K562 (cell line): Measurements from ENCODE around the gene PYGO2.

ENCODE experiments used
- CTCF ChIP-seq, 3 experiments: IDR thresholded peaks in 2 of 3; conservative IDR thresholded peaks in 1 of 3; 2 replicates each; pipeline ENCODE4 v1.5.1; 2011 to 2012; ENCODE audit warnings: low read length in 3 of 3, mild to moderate bottlenecking in 3 of 3, control low read depth in 2 of 3, improper control_type of control experiment in 1 of 3, inconsistent platforms in 1 of 3, low read depth in 1 of 3, mixed read lengths in 1 of 3, moderate library complexity in 1 of 3; ENCODE audit not compliant: insufficient read depth in 2 of 3
- FOSL1 ChIP-seq: fragments of 200-800 bp; sonication (Bioruptor generic); conservative IDR thresholded peaks from 2 replicates; pipeline ENCODE4 v1.6.1; 2016; ENCODE audit warnings: missing genetic modification characterization, missing compliant biosample characterization

DNA sequence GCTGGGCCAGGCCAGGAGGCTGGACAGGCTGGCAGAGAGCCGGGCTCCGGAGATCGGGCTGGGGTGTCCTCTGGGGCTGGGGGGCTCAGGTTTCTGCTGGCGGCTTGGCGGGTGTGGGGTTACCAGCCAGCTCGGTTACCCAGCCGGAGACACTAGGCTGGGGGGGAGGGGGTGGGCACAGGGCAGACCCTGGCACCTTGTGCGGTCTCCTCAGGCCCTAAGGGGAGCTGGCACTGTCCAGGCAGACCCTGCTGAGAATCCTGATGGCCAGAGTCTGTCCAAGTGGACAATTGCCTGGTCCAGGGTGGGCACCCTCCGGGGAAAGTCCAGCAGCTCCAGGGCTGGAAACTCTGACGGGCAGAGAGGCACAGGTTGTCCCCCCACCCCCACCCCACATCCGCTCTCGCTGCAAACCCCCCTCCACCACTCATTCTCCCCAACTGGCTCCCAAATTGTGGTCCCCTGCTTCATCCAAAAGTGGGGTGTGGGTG lies 47.7 kb upstream of the PYGO2 start:
- TF ChIP-seq CTCF (IDR thresholded peaks at IDR 0.05 in 2 of 3, conservative IDR thresholded peaks at IDR 0.05 in 1 of 3; ENCODE audit: insufficient read depth in 2 of 3, low read depth in 1 of 3, low read length in 3 of 3) (no peak), FOSL1 (no peak)
